IMR-90 (cell line): ENCODE data around the gene MTA1. TPM values are rescaled to one million over a fixed set of nuclear protein-coding genes. Genes with fewer than 3 reads are reported as not detected.
A peak's percentile ranks its signal among the peaks of the same experiment; 100 is the strongest.

ENCODE experiments used
- ATAC-seq: fragments of 200-7000 bp; cut with Tn5 transposase; 2 replicates; pipeline ENCODE4 v1.9.1; 2020; ENCODE audit warnings: low read depth, mild to moderate bottlenecking, moderate library complexity
- Bru-seq: library from RNA; stranded (reverse); fragments of 400-500 nt; gene quantifications from one replicate; lab custom pipeline; 2021; lab: Mats Ljungman, UMichigan
- BruChase-seq, 2 experiments: library from RNA; stranded (reverse); fragments of 400-500 nt; gene quantifications; one replicate each; lab custom pipeline; 2021; lab: Mats Ljungman, UMichigan
- BruUV-seq: library from RNA; stranded (reverse); fragments of 400-500 nt; replicated peaks from 2 replicates; lab custom pipeline; 2021; lab: Mats Ljungman, UMichigan
- CTCF ChIA-PET: fragments of 300-600 bp; formaldehyde crosslinking; extraction: SDS; loops from one replicate; lab custom pipeline; 2021; ENCODE audit warnings: antibody characterized with exemption; lab: Yijun Ruan, JAX
- POLR2A ChIA-PET: fragments of 300-600 bp; sonication (Branson Sonifier 250); formaldehyde crosslinking; loops from one replicate; lab custom pipeline; 2022; ENCODE audit warnings: antibody characterized with exemption; ENCODE audit not compliant: unreplicated experiment; lab: Charles Lee
- DNase-seq: peaks from one replicate; pipeline ENCODE4 v3.0.0; 2013
- H2AFZ ChIP-seq: replicated peaks from 2 replicates; pipeline ENCODE3; 2013; ENCODE audit warnings: low read length, mild to moderate bottlenecking; ENCODE audit not compliant: poor library complexity
- H2AK5ac ChIP-seq: 2 replicates; pipeline ENCODE4 v1.6.1; 2013; ENCODE audit warnings: low read depth, low read length, inconsistent platforms
- H2AK9ac ChIP-seq: replicated peaks from 2 replicates; pipeline ENCODE3; 2013; ENCODE audit warnings: mild to moderate bottlenecking, low read depth, low read length, moderate library complexity; ENCODE audit not compliant: poor library complexity
- H2BK120ac ChIP-seq: 2 replicates; pipeline ENCODE4 v1.6.1; 2013; ENCODE audit warnings: low read depth, low read length, inconsistent platforms
- H2BK15ac ChIP-seq: 3 replicates; pipeline ENCODE4 v1.6.1; 2013; ENCODE audit warnings: low read depth, low read length, inconsistent platforms
- H2BK20ac ChIP-seq: 2 replicates; pipeline ENCODE4 v1.6.1; 2013; ENCODE audit warnings: low read depth, mild to moderate bottlenecking, inconsistent platforms, low read length, moderate library complexity
- H2BK5ac ChIP-seq: 2 replicates; pipeline ENCODE4 v1.6.1; 2013; ENCODE audit warnings: mild to moderate bottlenecking, low read depth, low read length, inconsistent platforms; ENCODE audit not compliant: poor library complexity, severe bottlenecking
- H3K14ac ChIP-seq: replicated peaks from 2 replicates; pipeline ENCODE4 v1.6.1; 2013; ENCODE audit warnings: low read depth, low read length, inconsistent platforms
- H3K18ac ChIP-seq: 2 replicates; pipeline ENCODE4 v1.6.1; 2013; ENCODE audit warnings: low read depth, low read length, control low read depth
- H3K23ac ChIP-seq: 2 replicates; pipeline ENCODE4 v1.6.1; 2013; ENCODE audit warnings: low read depth, low read length, inconsistent platforms
- H3K27ac ChIP-seq: 2 replicates; pipeline ENCODE4 v1.5.1; 2013; ENCODE audit warnings: mild to moderate bottlenecking, control low read depth, low read length; ENCODE audit not compliant: insufficient read depth
- H3K27me3 ChIP-seq: 2 replicates; pipeline ENCODE4 v1.6.1; 2013; ENCODE audit warnings: low read length; ENCODE audit not compliant: control insufficient read depth, insufficient read depth
- H3K36me3 ChIP-seq: 2 replicates; pipeline ENCODE4 v1.6.1; 2013; ENCODE audit warnings: low read length, mixed read lengths; ENCODE audit not compliant: control insufficient read depth, insufficient read depth
- H3K4ac ChIP-seq: 2 replicates; pipeline ENCODE4 v1.6.1; 2013; ENCODE audit warnings: low read depth, low read length, inconsistent platforms
- H3K4me1 ChIP-seq: 2 replicates; pipeline ENCODE4 v1.6.1; 2013; ENCODE audit warnings: low read length, mixed read lengths; ENCODE audit not compliant: control insufficient read depth, insufficient read depth
- H3K4me2 ChIP-seq: 2 replicates; pipeline ENCODE4 v1.6.1; 2013; ENCODE audit warnings: low read depth, mild to moderate bottlenecking, control low read depth, low read length, moderate library complexity
- H3K4me3 ChIP-seq: 2 replicates; pipeline ENCODE4 v1.5.1; 2013; ENCODE audit warnings: low read depth, mild to moderate bottlenecking, control low read depth, low read length, moderate library complexity; ENCODE audit not compliant: insufficient read depth
- H3K56ac ChIP-seq: 2 replicates; pipeline ENCODE4 v1.6.1; 2013; ENCODE audit warnings: low read length, inconsistent platforms; ENCODE audit not compliant: insufficient read depth; ENCODE audit errors: extremely low read depth
- H3K79me1 ChIP-seq, 2 experiments: 2 replicates each; pipeline ENCODE4 v1.6.1; 2013; ENCODE audit warnings: low read length in 2 of 2, inconsistent platforms in 1 of 2, low read depth in 1 of 2
- H3K9ac ChIP-seq: 2 replicates; pipeline ENCODE4 v1.6.1; 2013; ENCODE audit warnings: low read depth, low read length, control low read depth
- H3K9me1 ChIP-seq: 2 replicates; pipeline ENCODE4 v1.6.1; 2013; ENCODE audit warnings: low read length, inconsistent platforms; ENCODE audit not compliant: insufficient read depth
- H3K9me3 ChIP-seq: 2 replicates; pipeline ENCODE4 v1.6.1; 2013; ENCODE audit warnings: low read length; ENCODE audit not compliant: control insufficient read depth, insufficient read depth
- H4K20me1 ChIP-seq: 2 replicates; pipeline ENCODE4 v1.6.1; 2013; ENCODE audit warnings: low read length, inconsistent platforms; ENCODE audit not compliant: insufficient read depth
- H4K5ac ChIP-seq: 2 replicates; pipeline ENCODE4 v1.6.1; 2013; ENCODE audit warnings: mild to moderate bottlenecking, low read depth, low read length, control low read depth
- H4K8ac ChIP-seq, 2 experiments: 2 replicates each; pipeline ENCODE4 v1.6.1; 2013; ENCODE audit warnings: low read depth in 2 of 2, low read length in 2 of 2, control low read depth in 1 of 2, inconsistent platforms in 1 of 2
- H4K91ac ChIP-seq: 2 replicates; pipeline ENCODE4 v1.6.1; 2013; ENCODE audit warnings: low read depth, low read length, inconsistent platforms; ENCODE audit not compliant: insufficient read depth
- BHLHE40 ChIP-seq: fragments of 150-350 bp; IDR thresholded peaks from 2 replicates; pipeline ENCODE4 v1.6.1; 2016; ENCODE audit warnings: mild to moderate bottlenecking, low read depth, low read length
- SMC3 ChIP-seq: fragments of 150-350 bp; IDR thresholded peaks from 2 replicates; pipeline ENCODE4 v1.6.1; 2016; ENCODE audit warnings: low read depth, mild to moderate bottlenecking, antibody characterized with exemption, low read length, moderate library complexity
- WGBS, 2 experiments: methylation state at CpG; one replicate each; pipeline versions ENCODE4 v1.1.5 to v1.1.7; 2013; ENCODE audit warnings: missing lambda C conversion rate in 2 of 2; ENCODE audit not compliant: insufficient read length in 1 of 2; ENCODE audit errors: extremely low coverage in 2 of 2; 5-methylcytosine and 5-hydroxymethylcytosine counted together
- dilution Hi-C: fragments of 300-500 bp; cut with HindIII; formaldehyde crosslinking; loops from one replicate; pipeline ENCODE4 v1.14.3; 2018; ENCODE audit warnings: low sequenced_read_pairs; ENCODE audit not compliant: unreplicated experiment
- in situ Hi-C: fragments of 300-500 bp; cut with MboI; formaldehyde crosslinking; loops from 3 replicates; pipeline ENCODE4 v1.14.3; 2019; ENCODE audit warnings: low sequenced_read_pairs, inconsistent platforms, mixed read lengths
- intact Hi-C: fragments of 100-400 bp; cut with micrococcal nuclease; formaldehyde crosslinking; loops from 2 replicates; pipeline ENCODE4 v1.10.0; 2022
- long read RNA-seq: library from polyadenylated mRNA; unstranded; transcript quantifications from one replicate; pipeline ENCODE4 v2.0.0, GENCODE V29; 2021; ENCODE audit not compliant: unreplicated experiment
- polyA plus RNA-seq, 3 experiments: library from polyadenylated mRNA; depleted of rRNA; stranded (reverse); fragments of >200 nt; gene quantifications; 2 replicates each; pipeline ENCODE4 v1.2.3, GENCODE V29; 2012; ENCODE audit warnings: low replicate concordance in 1 of 3
- total RNA-seq: library from RNA; depleted of rRNA; stranded (reverse); fragments of >200 nt; gene quantifications from 2 replicates; pipeline ENCODE4 v1.2.3, GENCODE V29; 2012; rRNA removed

The MTA1 gene
- 19.4 and 21.5 TPM in 2 replicates for total RNA-seq
- 61.6 and 74.5 TPM in 2 replicates for polyA plus RNA-seq (2012; rRNA removed)
- polyA plus RNA-seq (2012; cell fraction: cytosol; rRNA removed) = 55.0 and 55.6 TPM in 2 replicates
- polyA plus RNA-seq (2012; cell fraction: nucleus; rRNA removed; ENCODE audit: low replicate concordance) = 408 and 869 TPM in 2 replicates
- percentile 78 among the genes with signal in this experiment for Bru-seq, nascent RNA
- BruChase-seq, experiment 1, labeled RNA remaining after a 6-hour chase = percentile 90 among the genes with signal in this experiment
- percentile 84 among the genes with signal in this experiment for BruChase-seq, experiment 2, labeled RNA remaining after a 2-hour chase
- long read RNA-seq, transcript MTA1-212 (2 exons, 700 nt) = major isoform, 12 of 45 reads
- long read RNA-seq, transcript MTA1-201 (21 exons, 2,876 nt) = minor isoform, 7 of 45 reads
- long read RNA-seq, partial matches to known transcripts = 8 of 45 reads
- long read RNA-seq, other reads (novel, unspliced or antisense) = 15 of 45 reads

DNA sequence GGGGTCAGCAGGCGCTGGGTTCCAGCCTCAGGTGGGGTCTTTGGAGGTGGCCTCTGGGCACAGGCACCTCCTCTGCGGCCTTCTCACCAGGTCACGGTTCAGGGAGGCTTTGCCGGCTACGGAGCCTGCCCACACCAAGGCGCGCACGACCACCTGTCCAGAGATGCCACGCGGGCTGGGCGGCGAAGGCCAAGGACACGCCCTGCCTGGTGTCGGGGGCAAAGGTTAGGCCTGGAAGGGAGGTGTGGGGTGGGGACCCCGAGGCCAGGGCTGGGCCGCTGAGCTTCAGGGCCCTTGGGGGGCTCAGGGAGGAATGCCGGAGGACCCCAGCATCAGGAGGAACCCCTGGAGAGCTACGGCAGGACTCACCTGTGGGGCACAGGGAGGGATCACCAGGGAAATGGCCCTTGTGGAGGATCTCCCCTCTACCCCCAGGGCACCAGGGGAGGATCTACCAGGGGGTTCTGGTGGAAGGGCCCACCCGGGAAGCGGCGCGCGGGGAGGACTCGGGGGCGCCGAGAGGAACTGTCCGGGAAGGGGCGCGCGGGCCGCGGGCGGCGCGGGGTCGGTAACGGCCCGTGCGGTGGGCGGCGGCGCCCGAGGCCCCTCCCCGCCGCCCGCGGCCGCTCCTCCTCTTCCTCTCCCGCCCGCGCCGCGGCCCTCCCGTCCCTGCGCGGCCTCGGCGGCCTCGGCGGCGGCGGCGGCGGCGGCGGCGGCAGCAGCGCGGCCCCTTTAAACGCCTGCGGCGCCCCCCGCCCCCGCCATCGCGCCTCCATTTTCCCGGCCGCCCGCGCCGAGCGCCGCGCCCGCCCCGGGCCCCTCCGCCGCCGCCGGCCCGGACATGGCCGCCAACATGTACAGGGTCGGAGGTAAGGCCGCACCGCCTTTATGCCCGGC, at the start of gene MTA1:
TSS of gene MTA1 (plus strand) at position 633 of the 897 bp plus-strand sequence. CDS start at position 842, 209 bp downstream.
- H4K20me1 ChIP-seq = peaks cover 23% of the 10 kb centered on the region
- H3K14ac ChIP-seq = peak within 1 kb of the TSS; percentile 96
- H3K36me3 ChIP-seq = peaks cover 5% of the 10 kb centered on the region; the same call in 1 of the 2 replicates
- peak within 1 kb of the TSS; percentile 84 for H4K91ac ChIP-seq
- dilution Hi-C loops (no loop called here), in situ Hi-C loops (no loop called here), intact Hi-C loops (no loop called here)
- peak within 1 kb of the TSS; percentile 69 to 99 for H4K8ac ChIP-seq
- peaks cover 10% of the 10 kb centered on the region; the same call in 1 of the 2 replicates for H3K9me1 ChIP-seq
- H2AK5ac ChIP-seq = peak within 1 kb of the TSS; percentile 94
- ChIA-PET POLR2A (no interaction called here), CTCF (no interaction called here)
- no peaks in the 10 kb centered on the region for H3K9me3 ChIP-seq
- H2BK20ac ChIP-seq = peak within 1 kb of the TSS; percentile 6; the same call in 1 of the 2 replicates
- peak within 1 kb of the TSS; percentile 99 for H2AK9ac ChIP-seq
- H3K4me3 ChIP-seq = peak within 1 kb of the TSS; percentile 87
- peak within 1 kb of the TSS; percentile 85 for H2BK5ac ChIP-seq
- H3K23ac ChIP-seq = peak within 1 kb of the TSS; percentile 94
- peak within 1 kb of the TSS; percentile 58; the same call in 1 of the 2 replicates for H2BK120ac ChIP-seq
- peak within 1 kb of the TSS; percentile 99 for H3K4me2 ChIP-seq
- 0% methylated on average over 1 of the region's 96 CpGs; no CpG with 5 or more reads in 1 of the 2 experiments for WGBS, 2 experiments
- peaks cover 18% of the 10 kb centered on the region for H3K4me1 ChIP-seq
- no TSS peak for BruUV-seq
- H2AFZ ChIP-seq = peak within 1 kb of the TSS; percentile 99
- peak within 1 kb of the TSS; percentile 91 for H3K27ac ChIP-seq
- H2BK15ac ChIP-seq = peak within 1 kb of the TSS; percentile 72; the same call in 1 of the 3 replicates
- H3K9ac ChIP-seq = peak within 1 kb of the TSS; percentile 83
- TF ChIP-seq SMC3 (no peak), BHLHE40 (peak; percentile 59)
- H3K79me1 ChIP-seq = peaks cover 4 to 42% of the 10 kb centered on the region in 2 experiments; a peak in 3 of 4 replicates
- peak within 1 kb of the TSS; percentile 65 for H3K56ac ChIP-seq
- peak within 1 kb of the TSS; percentile 95 for H3K4ac ChIP-seq
- DNase-seq = peak; percentile 8
- ATAC-seq = peak; percentile 75
- H3K27me3 ChIP-seq = no peaks in the 10 kb centered on the region
- H3K18ac ChIP-seq = peak within 1 kb of the TSS; percentile 11; the same call in 1 of the 2 replicates
- H4K5ac ChIP-seq = peak within 1 kb of the TSS; percentile 85
